ENCODE data around the gene TP53I13.

TP53I13 gene

GRCh38 chr17:29614349-29615047 is 46.0 kb downstream of the TP53I13 start:
- Histone ChIP-seq H3K27ac (peak overlapping the region in 1 of 2 donors; percentile 29), H3K4me3 (peak overlapping the region; percentile 68)
- no peak for DNase-seq (ENCODE audit: low spot score)
- TF ChIP-seq CTCF (IDR thresholded peaks at IDR 0.05): no peak

DNA sequence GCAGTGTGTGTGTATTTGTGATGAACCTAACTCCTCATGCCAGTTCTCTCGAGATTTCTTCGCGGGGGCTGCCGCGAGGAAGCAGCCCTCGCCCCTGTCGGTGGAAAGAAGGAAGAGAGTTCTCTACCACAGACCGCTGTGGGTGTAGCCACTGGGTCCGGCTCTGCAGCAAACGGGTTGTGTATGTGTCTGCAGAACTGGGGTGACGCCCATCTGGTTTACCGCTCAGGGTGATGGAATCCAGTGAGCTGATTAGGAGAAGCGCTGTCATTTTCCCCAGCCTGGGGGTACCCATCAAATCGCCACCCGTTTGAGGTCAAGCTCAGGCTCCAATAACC is 46.5 kb downstream of the TP53I13 start:
- no peak for TF ChIP-seq CTCF (IDR thresholded peaks at IDR 0.05)
- DNase-seq (ENCODE audit: low spot score): no peak
- Histone ChIP-seq H3K27ac (peak overlapping the region in 1 of 2 donors; percentile 29), H3K4me3 (peak overlapping the region; percentile 68)

- TF ChIP-seq CTCF (IDR thresholded peaks at IDR 0.05): no peak
- DNase-seq (ENCODE audit: low spot score): peak; percentile 83
- Histone ChIP-seq H3K4me3 (peak overlapping the region; percentile 68), H3K27ac (peak overlapping the region in 1 of 2 donors; percentile 53)
Measured at GRCh38 chr17:29615492-29616299, 47.2 kb downstream of the TP53I13 start.

- no peak for TF ChIP-seq CTCF (IDR thresholded peaks at IDR 0.05)
- H3K4me3 ChIP-seq: peak overlapping the region; percentile 68
- no peak overlapping the region for H3K27ac ChIP-seq
- no peak for DNase-seq (ENCODE audit: low spot score)
Measured at GRCh38 chr17:29616300-29617048, 48.0 kb downstream of the TP53I13 start.

GRCh38 chr17:29617125-29617480 is 48.6 kb downstream of the TP53I13 start:
- peak; percentile 20 for TF ChIP-seq CTCF (IDR thresholded peaks at IDR 0.05)
- H3K4me3 ChIP-seq: peak overlapping the region; percentile 63
- DNase-seq (ENCODE audit: low spot score): peak; percentile 83
- no peak overlapping the region for H3K27ac ChIP-seq

GRCh38 chr17:29617481-29618271 is 49.2 kb downstream of the TP53I13 start:
- H3K27ac ChIP-seq: peak overlapping the region in 1 of 2 donors; percentile 37
- TF ChIP-seq CTCF (IDR thresholded peaks at IDR 0.05): peak; percentile 24
- H3K4me3 ChIP-seq: peak overlapping the region; percentile 63
- peak; percentile 76 for DNase-seq (ENCODE audit: low spot score)
